Esophagus muscularis mucosa (tissue), 4 donors: ENCODE measurements around the gene PNLDC1. TPM values are rescaled to one million over a fixed set of nuclear protein-coding genes. Genes with fewer than 3 reads are reported as not detected.

ENCODE experiments used
- DNase-seq: peaks from one replicate; pipeline ENCODE4 v3.0.0-alpha.2; 2017; ENCODE audit errors: extremely low spot score
- H3K27ac ChIP-seq, 4 donors: fragments of 200-600 bp; sonication (generic); replicated peaks in 1 of 4; 1 replicate in 3 of 4; 2 replicates in 1 of 4; pipeline ENCODE4 v1.5.1; 2016 to 2019; ENCODE audit warnings: mild to moderate bottlenecking in 1 of 4
- H3K27me3 ChIP-seq, 4 donors: fragments of 200-600 bp; sonication (generic); one replicate each; pipeline versions ENCODE4 v1.5.1 to v1.6.0; 2016 to 2019
- H3K36me3 ChIP-seq, 4 donors: fragments of 200-600 bp; sonication (generic); one replicate each; pipeline ENCODE4 v1.5.1; 2016 to 2019
- H3K4me1 ChIP-seq, 4 donors: fragments of 200-600 bp; sonication (generic); one replicate each; pipeline ENCODE4 v1.5.1; 2016 to 2019
- H3K4me3 ChIP-seq, 4 donors: fragments of 200-600 bp; sonication (generic); 1 replicate in 2 of 4; 2 replicates in 2 of 4; pipeline ENCODE4 v1.5.1; 2016 to 2019; ENCODE audit warnings: mild to moderate bottlenecking in 4 of 4, moderate library complexity in 1 of 4
- H3K9me3 ChIP-seq, 4 donors: fragments of 200-600 bp; sonication (generic); 1 replicate in 3 of 4; 2 replicates in 1 of 4; pipeline ENCODE4 v1.5.1; 2016 to 2019
- EP300 ChIP-seq: sonication (generic); formaldehyde crosslinking; IDR thresholded peaks from one replicate; pipeline ENCODE4 v1.6.1; 2017; ENCODE audit warnings: antibody characterized with exemption
- POLR2A ChIP-seq: fragments of 450-650 bp; IDR thresholded peaks from one replicate; pipeline ENCODE4 v1.6.1; 2017; ENCODE audit warnings: antibody characterized with exemption, moderate library complexity, mild to moderate bottlenecking, low read depth
- POLR2AphosphoS5 ChIP-seq, 2 donors: sonication (generic); formaldehyde crosslinking; IDR thresholded peaks; one replicate each; pipeline ENCODE4 v1.6.1; 2017; ENCODE audit warnings: antibody characterized with exemption in 2 of 2
- WGBS: methylation state at CpG from one replicate; pipeline ENCODE4 v1.1.5; 2018; 5-methylcytosine and 5-hydroxymethylcytosine counted together
- intact Hi-C: fragments of 100-400 bp; cut with DNase I; formaldehyde crosslinking; loops from one replicate; pipeline ENCODE4 v1.15.1; 2023
- total RNA-seq, 4 donors: library from RNA; depleted of rRNA; stranded (reverse); fragments of >200 nt; gene quantifications; one replicate each; pipeline versions ENCODE4 v1.1.0 to v1.2.1, GENCODE V29; 2016
- TF ChIP-seq, protein P1 (sequence below), 3 experiments: fragments of 200-600 bp in 2 of 3; fragments of 450-650 bp in 1 of 3; sonication (generic) in 2 of 3; IDR thresholded peaks; one replicate each; pipeline ENCODE4 v1.5.1; 2017 to 2019; ENCODE audit warnings: antibody characterized with exemption in 3 of 3, mild to moderate bottlenecking in 2 of 3, moderate library complexity in 1 of 3

Gene PNLDC1
- total RNA-seq, 4 donors from 2014 or later: 0.23 TPM; not detected in 3

DNA sequence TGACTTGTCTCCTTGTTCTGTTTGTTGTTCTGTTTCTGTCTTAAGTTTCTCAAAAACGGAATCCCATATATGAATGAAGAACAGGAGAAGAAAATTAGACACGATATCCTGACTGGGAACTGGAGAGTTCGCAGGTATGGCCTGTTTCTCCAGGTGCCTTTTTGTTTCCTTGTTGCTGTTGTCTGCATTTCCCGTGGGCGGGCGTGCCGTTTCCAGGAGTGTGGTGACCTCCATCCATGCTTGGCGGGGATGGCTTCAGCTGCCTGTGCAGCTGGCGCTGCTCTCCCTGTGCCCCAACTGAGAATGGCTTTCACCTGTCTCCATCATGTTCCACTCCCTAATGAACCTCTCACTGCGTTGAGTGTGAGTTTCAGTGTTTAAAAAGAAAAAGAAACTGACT, 4.4 kb downstream of the PNLDC1 start:
- intact Hi-C loops: no loop called here
- H3K27me3 ChIP-seq: no peaks in the 10 kb centered on the region
- no peak for DNase-seq
- H3K4me1 ChIP-seq: no peaks in the 10 kb centered on the region
- no peaks in the 10 kb centered on the region for H3K9me3 ChIP-seq
- whole genome bisulfite sequencing: 89% methylated on average over 10 of the region's 10 CpGs
- H3K4me3 ChIP-seq: no peak overlapping the region
- H3K36me3 ChIP-seq: peaks cover 0 to 14% (median 10%) of the 10 kb centered on the region in 4 donors
- no peak overlapping the region for H3K27ac ChIP-seq
- TF ChIP-seq EP300 (no peak), POLR2AphosphoS5 (IDR thresholded peaks at IDR 0.05) (no peak), POLR2A (no peak)
- TF ChIP-seq, protein P1, sequence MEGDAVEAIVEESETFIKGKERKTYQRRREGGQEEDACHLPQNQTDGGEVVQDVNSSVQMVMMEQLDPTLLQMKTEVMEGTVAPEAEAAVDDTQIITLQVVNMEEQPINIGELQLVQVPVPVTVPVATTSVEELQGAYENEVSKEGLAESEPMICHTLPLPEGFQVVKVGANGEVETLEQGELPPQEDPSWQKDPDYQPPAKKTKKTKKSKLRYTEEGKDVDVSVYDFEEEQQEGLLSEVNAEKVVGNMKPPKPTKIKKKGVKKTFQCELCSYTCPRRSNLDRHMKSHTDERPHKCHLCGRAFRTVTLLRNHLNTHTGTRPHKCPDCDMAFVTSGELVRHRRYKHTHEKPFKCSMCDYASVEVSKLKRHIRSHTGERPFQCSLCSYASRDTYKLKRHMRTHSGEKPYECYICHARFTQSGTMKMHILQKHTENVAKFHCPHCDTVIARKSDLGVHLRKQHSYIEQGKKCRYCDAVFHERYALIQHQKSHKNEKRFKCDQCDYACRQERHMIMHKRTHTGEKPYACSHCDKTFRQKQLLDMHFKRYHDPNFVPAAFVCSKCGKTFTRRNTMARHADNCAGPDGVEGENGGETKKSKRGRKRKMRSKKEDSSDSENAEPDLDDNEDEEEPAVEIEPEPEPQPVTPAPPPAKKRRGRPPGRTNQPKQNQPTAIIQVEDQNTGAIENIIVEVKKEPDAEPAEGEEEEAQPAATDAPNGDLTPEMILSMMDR (IDR thresholded peaks at IDR 0.05): no peak

- TF ChIP-seq POLR2A: no peak
- no peak for TF ChIP-seq EP300
- TF ChIP-seq, protein P1 (IDR thresholded peaks at IDR 0.05): no peak
- TF ChIP-seq POLR2AphosphoS5 (IDR thresholded peaks at IDR 0.05): no peak
- Histone ChIP-seq H3K4me1 (no peaks in the 10 kb centered on the region), H3K27me3 (no peaks in the 10 kb centered on the region), H3K27ac (no peak overlapping the region), H3K9me3 (no peaks in the 10 kb centered on the region), H3K36me3 (peaks cover 0 to 4% (median under 1%) of the 10 kb centered on the region in 4 donors), H3K4me3 (no peak overlapping the region)
- WGBS: 90% methylated on average over 6 of the region's 6 CpGs
- intact Hi-C loops: no loop called here
- no peak for DNase-seq
Observed at GRCh38 chr6:159805440-159806020, 5.5 kb downstream of the PNLDC1 start.

DNA sequence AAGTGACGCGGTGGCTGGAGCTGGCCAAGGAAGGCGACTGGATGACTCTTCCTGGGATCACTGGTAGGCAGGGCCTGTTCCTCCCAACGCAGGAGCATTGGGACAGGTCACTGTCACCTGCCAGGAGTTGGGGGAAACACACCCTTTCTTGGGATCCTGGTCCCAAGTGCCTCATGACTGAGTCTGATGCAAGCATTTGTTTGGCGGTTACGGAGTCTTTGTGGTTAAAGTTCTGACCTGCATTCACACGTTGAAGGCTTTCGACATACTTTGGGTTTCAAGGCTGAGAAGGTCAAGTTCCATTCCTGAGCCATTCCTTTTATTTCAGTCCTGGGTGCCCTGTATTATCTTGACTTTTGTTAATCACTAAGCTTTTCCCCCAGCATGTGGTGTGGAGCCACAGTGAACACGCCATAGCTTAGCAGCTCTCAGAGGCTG, 6.0 kb downstream of the PNLDC1 start:
- Histone ChIP-seq H3K9me3 (no peaks in the 10 kb centered on the region), H3K27ac (no peak overlapping the region), H3K36me3 (no peaks in the 10 kb centered on the region), H3K27me3 (no peaks in the 10 kb centered on the region), H3K4me3 (no peak overlapping the region), H3K4me1 (no peaks in the 10 kb centered on the region)
- intact Hi-C loops: no loop called here
- no peak for DNase-seq
- TF ChIP-seq POLR2AphosphoS5 (IDR thresholded peaks at IDR 0.05) (no peak), EP300 (no peak), POLR2A (no peak)
- TF ChIP-seq, protein P1 (IDR thresholded peaks at IDR 0.05): no peak
- 89% methylated on average over 9 of the region's 9 CpGs for WGBS

GRCh38 chr6:159807150-159807858, 7.2 kb downstream of the PNLDC1 start:
- 96% methylated on average over 5 of the region's 5 CpGs for WGBS
- TF ChIP-seq EP300: no peak
- no peak for TF ChIP-seq POLR2AphosphoS5 (IDR thresholded peaks at IDR 0.05)
- TF ChIP-seq, protein P1 (IDR thresholded peaks at IDR 0.05): no peak
- no peak for TF ChIP-seq POLR2A

More at GRCh38 chr6:159807150-159807858, 7.2 kb downstream of the PNLDC1 start:
- Histone ChIP-seq H3K4me1 (no peaks in the 10 kb centered on the region), H3K36me3 (no peaks in the 10 kb centered on the region), H3K4me3 (no peak overlapping the region), H3K9me3 (no peaks in the 10 kb centered on the region), H3K27me3 (no peaks in the 10 kb centered on the region), H3K27ac (no peak overlapping the region)
- intact Hi-C loops: no loop called here
- DNase-seq: no peak
